ENCODE results near the gene GPM6B.

Gene GPM6B

GRCh38 chrX:13816643-13817627 is at the start of gene GPM6B:
Gene GPM6B, minus strand, starts transcription at chrX:13817093. Its CDS starts 189 bp downstream, at chrX:13816904.
- TF ChIP-seq CTCF (IDR thresholded peaks at IDR 0.05; ENCODE audit: low read depth, low read length, missing control alignments) = no peak
- no peak for DNase-seq (ENCODE audit: extremely low read depth, low read depth)
- H3K4me3 ChIP-seq (replicated peaks; ENCODE audit: low read depth, low read length) = no peak within 1 kb of the TSS

- TF ChIP-seq CTCF (IDR thresholded peaks at IDR 0.05; ENCODE audit: low read depth, low read length, missing control alignments) = no peak
- no peak overlapping the region for H3K4me3 ChIP-seq (replicated peaks; ENCODE audit: low read depth, low read length)
- no peak for DNase-seq (ENCODE audit: extremely low read depth, low read depth)
Measured at GRCh38 chrX:13864264-13864663, 47.4 kb upstream of the GPM6B start.

- no peak for TF ChIP-seq CTCF (IDR thresholded peaks at IDR 0.05; ENCODE audit: low read depth, low read length, missing control alignments)
- DNase-seq (ENCODE audit: extremely low read depth, low read depth) = no peak
- no peak overlapping the region for H3K4me3 ChIP-seq (replicated peaks; ENCODE audit: low read depth, low read length)
Measured at GRCh38 chrX:13863324-13863723, 46.4 kb upstream of the GPM6B start.

- no peak overlapping the region for H3K4me3 ChIP-seq (replicated peaks; ENCODE audit: low read depth, low read length)
- no peak for DNase-seq (ENCODE audit: extremely low read depth, low read depth)
- no peak for TF ChIP-seq CTCF (IDR thresholded peaks at IDR 0.05; ENCODE audit: low read depth, low read length, missing control alignments)
Measured at GRCh38 chrX:13859724-13860123, 42.8 kb upstream of the GPM6B start.

GRCh38 chrX:13857804-13858203 is 40.9 kb upstream of the GPM6B start:
- no peak for DNase-seq (ENCODE audit: extremely low read depth, low read depth)
- TF ChIP-seq CTCF (IDR thresholded peaks at IDR 0.05; ENCODE audit: low read depth, low read length, missing control alignments) = no peak
- H3K4me3 ChIP-seq (replicated peaks; ENCODE audit: low read depth, low read length) = no peak overlapping the region

GRCh38 chrX:13855689-13856450 is 39.0 kb upstream of the GPM6B start:
- no peak overlapping the region for H3K4me3 ChIP-seq (replicated peaks; ENCODE audit: low read depth, low read length)
- no peak for TF ChIP-seq CTCF (IDR thresholded peaks at IDR 0.05; ENCODE audit: low read depth, low read length, missing control alignments)
- no peak for DNase-seq (ENCODE audit: extremely low read depth, low read depth)

All from HFF-Myc (cell line).